Measurements from ENCODE around the gene ETHE1. TPM values are rescaled to one million over a fixed set of nuclear protein-coding genes. Genes with fewer than 3 reads are reported as not detected.

Gene ETHE1
- total RNA-seq, 1 donor from 2014 or later, result 16.3 TPM

DNA sequence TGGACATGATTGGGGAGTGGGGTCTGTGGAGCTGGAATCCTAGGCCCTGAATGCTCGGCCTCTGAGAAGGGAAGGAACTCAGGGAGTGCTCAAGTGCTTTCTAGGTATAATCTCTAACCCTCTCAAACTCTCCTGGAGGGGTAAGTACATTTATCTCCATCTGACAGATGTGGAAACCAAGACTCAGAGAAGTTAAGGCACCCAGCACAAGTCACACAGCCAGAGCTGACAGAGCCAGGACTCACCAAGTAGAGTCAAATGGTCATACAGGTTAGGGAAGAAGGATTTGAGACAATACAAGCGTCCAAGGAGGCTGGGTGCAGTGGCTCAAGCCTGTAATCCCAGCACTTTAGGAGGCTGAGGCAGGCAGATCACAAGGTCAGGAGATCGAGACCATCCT lies 48.7 kb downstream of the ETHE1 start:
- H3K4me3 Mint-ChIP-seq, result no peak overlapping the region

DNA sequence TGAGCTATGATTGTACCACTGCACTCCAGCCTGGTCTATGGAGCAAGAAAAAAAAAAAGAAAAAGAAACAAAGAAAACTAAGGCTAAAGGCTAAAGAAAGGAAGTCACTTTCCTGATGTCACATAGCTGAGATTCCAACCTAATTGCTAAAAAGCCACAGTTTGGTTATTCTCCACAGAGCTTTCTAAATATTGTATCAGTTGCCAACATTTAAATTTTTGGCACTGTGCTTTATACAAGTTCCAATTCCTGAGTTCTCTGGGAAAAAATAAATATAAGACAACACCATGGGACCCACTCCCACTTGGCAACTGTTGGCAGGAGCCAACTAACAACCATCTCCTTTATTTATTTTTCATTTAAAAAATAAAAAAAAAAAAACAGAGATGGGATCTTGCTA lies 50.4 kb downstream of the ETHE1 start:
- DNase-seq (no peak), ATAC-seq (ENCODE audit: low read depth) (no peak)
- TF ChIP-seq, protein P1, sequence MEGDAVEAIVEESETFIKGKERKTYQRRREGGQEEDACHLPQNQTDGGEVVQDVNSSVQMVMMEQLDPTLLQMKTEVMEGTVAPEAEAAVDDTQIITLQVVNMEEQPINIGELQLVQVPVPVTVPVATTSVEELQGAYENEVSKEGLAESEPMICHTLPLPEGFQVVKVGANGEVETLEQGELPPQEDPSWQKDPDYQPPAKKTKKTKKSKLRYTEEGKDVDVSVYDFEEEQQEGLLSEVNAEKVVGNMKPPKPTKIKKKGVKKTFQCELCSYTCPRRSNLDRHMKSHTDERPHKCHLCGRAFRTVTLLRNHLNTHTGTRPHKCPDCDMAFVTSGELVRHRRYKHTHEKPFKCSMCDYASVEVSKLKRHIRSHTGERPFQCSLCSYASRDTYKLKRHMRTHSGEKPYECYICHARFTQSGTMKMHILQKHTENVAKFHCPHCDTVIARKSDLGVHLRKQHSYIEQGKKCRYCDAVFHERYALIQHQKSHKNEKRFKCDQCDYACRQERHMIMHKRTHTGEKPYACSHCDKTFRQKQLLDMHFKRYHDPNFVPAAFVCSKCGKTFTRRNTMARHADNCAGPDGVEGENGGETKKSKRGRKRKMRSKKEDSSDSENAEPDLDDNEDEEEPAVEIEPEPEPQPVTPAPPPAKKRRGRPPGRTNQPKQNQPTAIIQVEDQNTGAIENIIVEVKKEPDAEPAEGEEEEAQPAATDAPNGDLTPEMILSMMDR (IDR thresholded peaks at IDR 0.05), result no peak
- H3K27me3 Mint-ChIP-seq, result no peaks in the 10 kb centered on the region
- H3K4me1 Mint-ChIP-seq, result peaks cover 14% of the 10 kb centered on the region
- H3K4me3 Mint-ChIP-seq, result no peak overlapping the region
- no peak overlapping the region for H3K27ac Mint-ChIP-seq
- H3K36me3 Mint-ChIP-seq (ENCODE audit: low read depth), result peaks cover 17% of the 10 kb centered on the region
- CTCF ChIA-PET, result no interaction called here
- intact Hi-C loops (cut with micrococcal nuclease), result no loop called here
- no peaks in the 10 kb centered on the region for H3K9me3 Mint-ChIP-seq
- POLR2A ChIA-PET, result interaction anchor here (0.7 to 1.6 kb wide), 2 partner anchors 28 to 1562 kb away, joined by 3 to 7 read pairs; partner anchors contain the start of gene PHLDB3

More for the DNA sequence above, 48.7 kb downstream of the ETHE1 start:
- Mint-ChIP-seq H3K4me1 (peaks cover 14% of the 10 kb centered on the region), H3K27me3 (no peaks in the 10 kb centered on the region), H3K36me3 (ENCODE audit: low read depth) (peaks cover 21% of the 10 kb centered on the region), H3K9me3 (no peaks in the 10 kb centered on the region), H3K27ac (no peak overlapping the region)
- POLR2A ChIA-PET, result no interaction called here
- CTCF ChIA-PET, result no interaction called here
- no peak for ATAC-seq (ENCODE audit: low read depth)
- intact Hi-C loops (cut with micrococcal nuclease), result no loop called here
- no peak for DNase-seq
- TF ChIP-seq, protein P1 (IDR thresholded peaks at IDR 0.05), result no peak

DNA sequence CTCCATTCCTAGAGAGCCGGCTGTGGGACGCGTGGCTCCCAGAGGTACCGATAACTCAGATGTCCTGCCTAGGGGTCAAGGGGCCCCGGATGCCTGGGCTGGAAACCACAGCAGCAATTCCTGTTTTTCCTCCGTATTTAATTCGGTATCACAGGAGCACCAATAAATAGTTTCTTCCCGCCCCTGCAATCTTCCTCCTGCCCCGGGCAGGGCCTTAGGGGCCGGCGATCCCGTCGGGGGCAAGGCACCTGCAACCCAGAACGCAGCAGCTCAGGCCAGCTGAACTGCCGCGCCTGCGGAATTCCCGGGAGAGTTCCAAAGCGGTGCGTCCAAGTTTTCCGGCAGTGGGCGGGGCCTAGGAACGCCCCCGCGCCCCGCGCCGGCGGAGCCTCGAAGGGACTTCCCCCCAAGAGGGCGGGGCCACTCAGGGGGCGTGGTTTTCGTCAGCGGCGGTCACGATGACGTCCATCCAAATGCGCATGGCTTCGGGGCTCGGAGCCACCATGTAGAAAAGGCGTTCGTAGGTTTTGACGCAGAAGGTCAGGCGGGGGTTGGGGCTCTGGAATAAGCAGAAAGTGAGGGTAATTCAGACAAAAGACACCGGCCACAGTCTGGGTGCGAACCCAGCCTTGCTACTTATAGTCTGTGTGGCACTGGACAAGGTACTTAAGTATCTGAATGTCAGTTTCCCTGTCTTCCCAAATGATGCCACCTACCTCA lies 51.9 kb downstream of the ETHE1 start:
- peak overlapping the region; percentile 83 for H3K4me3 Mint-ChIP-seq
- POLR2A ChIA-PET, result interaction anchor here (1.6 to 3.2 kb wide), 2 partner anchors 11 to 29 kb away, joined by 7 to 23 read pairs; partner anchors contain the start of gene PHLDB3

DNA sequence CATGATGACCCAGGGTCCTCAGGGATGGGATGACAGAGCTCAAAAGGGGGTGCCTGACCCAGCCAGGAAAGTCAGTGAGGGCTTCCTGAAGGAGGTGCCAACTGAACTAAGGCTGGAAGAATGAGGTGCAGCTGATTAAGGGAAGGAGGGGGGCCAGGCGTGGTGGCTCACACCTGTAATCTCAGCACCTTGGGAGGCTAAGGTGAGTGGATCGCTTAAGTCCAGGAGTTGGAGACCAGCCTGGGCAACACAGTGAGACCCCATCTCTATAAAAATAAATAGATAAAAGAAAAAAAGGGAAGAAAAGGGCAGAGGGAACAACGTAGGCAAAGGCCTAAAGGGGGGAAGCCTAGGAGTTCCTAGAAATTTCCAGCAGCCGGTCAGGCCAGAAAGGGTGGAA lies 52.5 kb downstream of the ETHE1 start:
- POLR2A ChIA-PET, result interaction anchor here (0.6 to 3.2 kb wide), 2 partner anchors 11 to 55 kb away, joined by 3 to 23 read pairs; no protein-coding TSS in a partner anchor
- Mint-ChIP-seq H3K4me3 (peak overlapping the region; percentile 83), H3K9me3 (no peaks in the 10 kb centered on the region), H3K4me1 (peaks cover 14% of the 10 kb centered on the region), H3K36me3 (ENCODE audit: low read depth) (peaks cover 11% of the 10 kb centered on the region), H3K27me3 (no peaks in the 10 kb centered on the region), H3K27ac (no peak overlapping the region)
- intact Hi-C loops (cut with micrococcal nuclease), result no loop called here
- no peak for ATAC-seq (ENCODE audit: low read depth)
- CTCF ChIA-PET, result interaction anchor here (0.7 kb wide), 1 partner anchor 45 kb away, joined by 3 read pairs; no protein-coding TSS in a partner anchor
- TF ChIP-seq, protein P1 (IDR thresholded peaks at IDR 0.05), result no peak
- DNase-seq, result no peak

More for the DNA sequence above, 51.9 kb downstream of the ETHE1 start:
- peak; percentile 98 for ATAC-seq (ENCODE audit: low read depth)
- Mint-ChIP-seq H3K4me1 (peaks cover 14% of the 10 kb centered on the region), H3K36me3 (ENCODE audit: low read depth) (peaks cover 11% of the 10 kb centered on the region), H3K27me3 (no peaks in the 10 kb centered on the region), H3K9me3 (no peaks in the 10 kb centered on the region), H3K27ac (peak overlapping the region; percentile 77)
- TF ChIP-seq, protein P1 (IDR thresholded peaks at IDR 0.05), result no peak
- CTCF ChIA-PET, result no interaction called here
- intact Hi-C loops (cut with micrococcal nuclease), result loop anchor here (1.0 kb wide), 2 partner anchors 12 to 29 kb away; partner anchors contain the start of gene PHLDB3
- DNase-seq, result peak; percentile 93

DNA sequence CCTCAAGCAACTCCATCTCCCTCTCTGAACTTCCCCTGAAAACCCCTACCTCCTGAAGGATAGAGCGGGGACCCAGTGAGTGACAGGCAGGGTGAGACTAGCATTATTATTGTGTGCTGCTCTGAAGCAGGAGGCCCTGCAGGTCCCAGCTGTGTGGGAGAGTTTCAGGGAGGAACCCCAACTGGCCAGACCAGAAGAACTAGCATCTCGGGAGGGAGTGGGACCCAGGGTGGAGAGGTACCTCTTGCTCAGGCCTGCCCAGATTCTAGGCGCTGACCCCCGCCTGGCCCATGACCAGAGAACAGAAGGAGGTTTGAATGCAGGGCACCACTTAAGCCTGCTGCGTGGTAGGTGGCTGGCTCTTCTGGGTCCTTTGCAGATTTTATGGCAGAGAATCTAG lies 55.9 kb downstream of the ETHE1 start:
- POLR2A ChIA-PET, result no interaction called here
- ATAC-seq (ENCODE audit: low read depth) (no peak), DNase-seq (no peak)
- CTCF ChIA-PET, result no interaction called here
- Mint-ChIP-seq H3K4me1 (peaks cover 14% of the 10 kb centered on the region), H3K27ac (no peak overlapping the region), H3K36me3 (ENCODE audit: low read depth) (peaks cover 2% of the 10 kb centered on the region), H3K27me3 (no peaks in the 10 kb centered on the region), H3K4me3 (no peak overlapping the region), H3K9me3 (no peaks in the 10 kb centered on the region)
- intact Hi-C loops (cut with micrococcal nuclease), result no loop called here
- TF ChIP-seq, protein P1 (IDR thresholded peaks at IDR 0.05), result no peak
